Ascending aorta (tissue), 2 donors: ENCODE results near the gene CTNND2. TPM values are rescaled to one million over a fixed set of nuclear protein-coding genes. Genes with fewer than 3 reads are reported as not detected.

Source experiments
- DNase-seq, 2 donors: peaks; one replicate each; pipeline ENCODE4 v3.0.0-alpha.2; 2019; ENCODE audit warnings: low spot score in 2 of 2
- H3K27ac ChIP-seq, 2 donors: fragments of 200-600 bp; sonication (generic); one replicate each; pipeline ENCODE4 v1.5.1; 2016 to 2017; ENCODE audit warnings: mild to moderate bottlenecking in 1 of 2
- H3K27me3 ChIP-seq: fragments of 200-600 bp; sonication (generic); one replicate; pipeline ENCODE4 v1.5.1; 2017
- H3K36me3 ChIP-seq, 2 donors: fragments of 200-600 bp; sonication (generic); one replicate each; pipeline ENCODE4 v1.5.1; 2016
- H3K4me1 ChIP-seq, 2 donors: fragments of 200-600 bp; sonication (generic); one replicate each; pipeline ENCODE4 v1.5.1; 2016 to 2017; ENCODE audit warnings: mild to moderate bottlenecking in 1 of 2
- H3K4me3 ChIP-seq, 2 donors: fragments of 200-600 bp; sonication (generic); one replicate each; pipeline ENCODE4 v1.5.1; 2016 to 2017; ENCODE audit warnings: mild to moderate bottlenecking in 1 of 2
- H3K9me3 ChIP-seq, 2 donors: fragments of 200-600 bp; sonication (generic); one replicate each; pipeline ENCODE4 v1.5.1; 2016
- intact Hi-C: fragments of 100-400 bp; cut with DNase I; formaldehyde crosslinking; loops from one replicate; pipeline ENCODE4 v1.15.1; 2023
- total RNA-seq: library from RNA; depleted of rRNA; stranded (reverse); fragments of >200 nt; gene quantifications from one replicate; pipeline ENCODE4 v1.1.0, GENCODE V29; 2016
- TF ChIP-seq, protein P1 (sequence below), 3 experiments: fragments of 200-600 bp in 2 of 3; fragments of 450-650 bp in 1 of 3; sonication (generic) in 2 of 3; IDR thresholded peaks; one replicate each; pipeline ENCODE4 v1.5.1; 2016 to 2019; ENCODE audit warnings: antibody characterized with exemption in 3 of 3, mild to moderate bottlenecking in 1 of 3, moderate library complexity in 1 of 3

The CTNND2 gene
- total RNA-seq, 1 donor from 2014 or later, result 0.11 TPM

DNA sequence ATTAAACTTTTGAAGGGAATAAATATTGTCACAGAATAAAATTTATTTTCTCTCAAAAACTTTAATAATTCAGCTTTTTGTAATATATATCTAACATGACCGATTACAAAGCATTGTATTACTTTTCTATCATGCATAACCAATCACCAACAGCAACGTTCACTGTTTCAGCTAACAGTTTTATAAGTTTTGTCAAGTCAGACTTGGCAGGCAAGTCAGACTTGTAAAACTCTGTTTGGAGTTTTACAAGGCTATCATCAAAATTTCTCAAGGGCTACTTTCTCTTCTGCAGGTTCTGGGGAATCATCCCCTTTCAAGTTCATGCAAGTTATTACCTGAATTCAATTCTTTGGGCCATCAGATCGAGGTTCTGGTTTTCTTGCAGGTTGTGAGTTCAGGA, 347.2 kb downstream of the CTNND2 start:
- Histone ChIP-seq H3K36me3 (no peaks in the 10 kb centered on the region), H3K4me3 (no peak overlapping the region), H3K27me3 (no peaks in the 10 kb centered on the region), H3K9me3 (no peaks in the 10 kb centered on the region), H3K27ac (no peak overlapping the region), H3K4me1 (no peaks in the 10 kb centered on the region)
- no peak for DNase-seq
- intact Hi-C loops, result no loop called here
- TF ChIP-seq, protein P1, sequence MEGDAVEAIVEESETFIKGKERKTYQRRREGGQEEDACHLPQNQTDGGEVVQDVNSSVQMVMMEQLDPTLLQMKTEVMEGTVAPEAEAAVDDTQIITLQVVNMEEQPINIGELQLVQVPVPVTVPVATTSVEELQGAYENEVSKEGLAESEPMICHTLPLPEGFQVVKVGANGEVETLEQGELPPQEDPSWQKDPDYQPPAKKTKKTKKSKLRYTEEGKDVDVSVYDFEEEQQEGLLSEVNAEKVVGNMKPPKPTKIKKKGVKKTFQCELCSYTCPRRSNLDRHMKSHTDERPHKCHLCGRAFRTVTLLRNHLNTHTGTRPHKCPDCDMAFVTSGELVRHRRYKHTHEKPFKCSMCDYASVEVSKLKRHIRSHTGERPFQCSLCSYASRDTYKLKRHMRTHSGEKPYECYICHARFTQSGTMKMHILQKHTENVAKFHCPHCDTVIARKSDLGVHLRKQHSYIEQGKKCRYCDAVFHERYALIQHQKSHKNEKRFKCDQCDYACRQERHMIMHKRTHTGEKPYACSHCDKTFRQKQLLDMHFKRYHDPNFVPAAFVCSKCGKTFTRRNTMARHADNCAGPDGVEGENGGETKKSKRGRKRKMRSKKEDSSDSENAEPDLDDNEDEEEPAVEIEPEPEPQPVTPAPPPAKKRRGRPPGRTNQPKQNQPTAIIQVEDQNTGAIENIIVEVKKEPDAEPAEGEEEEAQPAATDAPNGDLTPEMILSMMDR (IDR thresholded peaks at IDR 0.05), result no peak

DNA sequence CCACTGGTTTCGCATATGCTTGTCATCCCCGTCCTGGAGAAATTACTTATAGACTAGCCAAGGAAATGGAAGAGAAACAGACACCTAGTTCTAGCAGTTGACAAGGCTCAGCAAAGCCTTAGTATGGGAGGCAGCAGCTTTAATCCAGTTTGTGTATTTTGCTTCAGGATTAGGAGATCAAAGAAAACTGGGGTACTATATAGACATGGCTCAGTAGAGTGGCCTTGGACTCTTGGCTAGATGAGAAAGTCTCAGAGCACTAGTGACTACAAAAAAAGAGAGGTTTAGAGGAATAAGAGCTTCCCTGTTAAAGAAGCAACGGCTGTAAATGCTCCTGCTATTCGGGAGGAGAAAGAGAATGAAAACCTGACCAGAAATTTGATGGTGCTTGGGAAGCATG, 349.1 kb downstream of the CTNND2 start:
- TF ChIP-seq, protein P1 (IDR thresholded peaks at IDR 0.05), result no peak
- H3K27ac ChIP-seq, result no peak overlapping the region
- intact Hi-C loops, result no loop called here
- no peak overlapping the region for H3K4me3 ChIP-seq
- H3K27me3 ChIP-seq, result no peaks in the 10 kb centered on the region
- no peak for DNase-seq
- H3K9me3 ChIP-seq, result no peaks in the 10 kb centered on the region
- H3K4me1 ChIP-seq, result no peaks in the 10 kb centered on the region
- no peaks in the 10 kb centered on the region for H3K36me3 ChIP-seq

DNA sequence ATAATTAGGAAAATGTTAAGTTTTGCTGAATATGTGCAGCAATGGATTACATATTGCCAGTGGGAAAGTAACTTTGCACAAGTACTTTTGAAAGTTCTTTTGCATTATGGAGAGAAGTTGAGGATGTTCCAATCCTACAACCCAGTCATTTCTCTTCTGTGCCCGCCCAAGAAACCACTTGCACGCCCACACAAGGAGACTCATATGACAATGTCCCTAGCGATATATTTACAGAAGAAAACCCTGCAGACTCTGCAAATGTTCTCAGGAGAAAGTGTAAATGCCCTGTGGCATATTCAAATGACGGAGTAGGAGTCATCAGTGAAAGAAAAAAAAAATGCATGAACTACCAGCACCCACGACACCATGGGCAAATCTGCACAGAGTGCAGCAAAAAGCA, 356.5 kb downstream of the CTNND2 start:
- no peak overlapping the region for H3K27ac ChIP-seq
- no peak overlapping the region for H3K4me3 ChIP-seq
- no peak for DNase-seq
- no peaks in the 10 kb centered on the region for H3K4me1 ChIP-seq
- intact Hi-C loops, result no loop called here
- TF ChIP-seq, protein P1 (IDR thresholded peaks at IDR 0.05), result no peak
- no peaks in the 10 kb centered on the region for H3K27me3 ChIP-seq
- no peaks in the 10 kb centered on the region for H3K36me3 ChIP-seq
- no peaks in the 10 kb centered on the region for H3K9me3 ChIP-seq

DNA sequence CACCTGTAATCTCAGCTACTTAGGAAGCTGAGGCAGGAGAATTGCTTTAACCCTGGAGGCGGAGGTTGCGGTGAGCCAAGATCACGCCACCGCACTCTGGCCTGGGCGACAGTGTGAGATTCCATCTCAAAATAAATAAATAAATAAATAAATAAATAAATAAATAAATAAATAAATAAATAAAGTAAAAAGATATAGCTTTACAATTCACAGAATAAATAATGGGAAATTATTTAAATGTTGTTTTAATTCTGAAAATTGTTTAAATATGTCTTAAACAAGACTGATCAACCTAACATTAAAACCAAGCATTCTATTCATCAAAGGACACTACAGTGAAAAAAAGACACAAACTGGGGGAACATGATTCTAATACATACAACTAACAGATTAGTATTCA, 357.1 kb downstream of the CTNND2 start:
- H3K36me3 ChIP-seq, result no peaks in the 10 kb centered on the region
- intact Hi-C loops, result no loop called here
- H3K9me3 ChIP-seq, result no peaks in the 10 kb centered on the region
- no peak for DNase-seq
- H3K4me3 ChIP-seq, result no peak overlapping the region
- TF ChIP-seq, protein P1 (IDR thresholded peaks at IDR 0.05), result no peak
- no peaks in the 10 kb centered on the region for H3K4me1 ChIP-seq
- H3K27ac ChIP-seq, result no peak overlapping the region
- H3K27me3 ChIP-seq, result no peaks in the 10 kb centered on the region

DNA sequence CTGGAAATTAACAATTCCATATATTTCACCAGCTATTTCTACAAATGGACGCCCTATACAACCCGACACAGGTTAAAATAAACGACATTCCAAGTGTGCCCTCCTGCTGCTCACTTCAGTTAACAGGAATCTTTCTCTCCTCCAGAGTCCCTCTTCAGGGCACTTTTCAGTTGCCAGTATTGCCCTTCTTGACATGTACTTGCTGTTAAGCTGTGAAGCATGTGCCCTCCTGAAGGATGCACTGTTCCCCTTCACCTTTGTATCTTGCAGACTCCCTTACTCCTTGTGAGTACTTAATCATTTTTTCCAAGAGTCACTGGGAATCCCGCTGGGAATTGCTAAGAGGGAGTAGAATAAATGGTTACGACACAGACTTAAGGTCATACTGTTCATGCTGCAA, 364.1 kb downstream of the CTNND2 start:
- H3K36me3 ChIP-seq, result no peaks in the 10 kb centered on the region
- TF ChIP-seq, protein P1 (IDR thresholded peaks at IDR 0.05), result no peak
- intact Hi-C loops, result no loop called here

More for the DNA sequence above, 364.1 kb downstream of the CTNND2 start:
- Histone ChIP-seq H3K27ac (no peak overlapping the region), H3K27me3 (no peaks in the 10 kb centered on the region), H3K9me3 (no peaks in the 10 kb centered on the region), H3K4me1 (no peaks in the 10 kb centered on the region), H3K4me3 (no peak overlapping the region)
- DNase-seq, result no peak
